Brain microvascular endothelial cell (primary cell): ENCODE results near the gene NUCKS1.

Experiments used
- DNase-seq: peaks from one replicate; pipeline ENCODE4 v3.0.0-alpha.2; 2020
- H3K27ac ChIP-seq: fragments of 250-450 bp; sonication (Bioruptor Pico); 2 replicates; pipeline ENCODE4 v1.5.1; 2020; ENCODE audit warnings: mild to moderate bottlenecking, moderate library complexity
- H3K27me3 ChIP-seq: fragments of 250-450 bp; sonication (Bioruptor Pico); replicated peaks from 2 replicates; pipeline ENCODE4 v1.5.1; 2020; ENCODE audit warnings: mild to moderate bottlenecking
- H3K36me3 ChIP-seq: fragments of 250-450 bp; sonication (Bioruptor Pico); replicated peaks from 2 replicates; pipeline ENCODE4 v1.5.1; 2020; ENCODE audit warnings: mild to moderate bottlenecking
- H3K4me3 ChIP-seq: 2 replicates; pipeline ENCODE4 v1.5.1; 2011; ENCODE audit warnings: low read depth, mild to moderate bottlenecking, control low read depth, low read length, moderate library complexity
- CTCF ChIP-seq: IDR thresholded peaks from 2 replicates; pipeline ENCODE4 v1.5.1; 2011; ENCODE audit warnings: low read depth, mild to moderate bottlenecking, moderate library complexity, low read length, control low read depth, inconsistent platforms; ENCODE audit errors: missing control alignments
- in situ Hi-C: cut with HindIII; loops from 2 replicates; pipeline ENCODE4 v1.10.0; 2017; ENCODE audit warnings: low sequenced_read_pairs, low pct_ligation_motif_present

Gene NUCKS1

GRCh38 chr1:205698921-205699320 is 51.1 kb downstream of the NUCKS1 start:
- no peak for TF ChIP-seq CTCF
- DNase-seq = no peak
- Histone ChIP-seq H3K27ac (no peak overlapping the region), H3K36me3 (no peaks in the 10 kb centered on the region), H3K27me3 (no peaks in the 10 kb centered on the region), H3K4me3 (no peak overlapping the region)
- in situ Hi-C loops = no loop called here

GRCh38 chr1:205693421-205693991 is 56.5 kb downstream of the NUCKS1 start:
- in situ Hi-C loops = no loop called here
- Histone ChIP-seq H3K27me3 (no peaks in the 10 kb centered on the region), H3K36me3 (no peaks in the 10 kb centered on the region), H3K4me3 (no peak overlapping the region), H3K27ac (no peak overlapping the region)
- TF ChIP-seq CTCF = no peak
- no peak for DNase-seq

- in situ Hi-C loops = no loop called here
- H3K27me3 ChIP-seq = no peaks in the 10 kb centered on the region
- no peak for TF ChIP-seq CTCF
Observed at GRCh38 chr1:205692423-205692822, 57.6 kb downstream of the NUCKS1 start.

GRCh38 chr1:205690122-205690756 is 59.7 kb downstream of the NUCKS1 start:
- Histone ChIP-seq H3K36me3 (no peaks in the 10 kb centered on the region), H3K4me3 (no peak overlapping the region), H3K27me3 (no peaks in the 10 kb centered on the region), H3K27ac (no peak overlapping the region)
- DNase-seq = no peak
- in situ Hi-C loops = no loop called here
- no peak for TF ChIP-seq CTCF

More at GRCh38 chr1:205692423-205692822, 57.6 kb downstream of the NUCKS1 start:
- H3K36me3 ChIP-seq = no peaks in the 10 kb centered on the region
- no peak overlapping the region for H3K4me3 ChIP-seq
- no peak overlapping the region for H3K27ac ChIP-seq
- no peak for DNase-seq

GRCh38 chr1:205689479-205689878 is 60.5 kb downstream of the NUCKS1 start:
- Histone ChIP-seq H3K4me3 (no peak overlapping the region), H3K27me3 (no peaks in the 10 kb centered on the region), H3K36me3 (no peaks in the 10 kb centered on the region), H3K27ac (no peak overlapping the region)
- in situ Hi-C loops = no loop called here
- DNase-seq = no peak
- no peak for TF ChIP-seq CTCF
